ENCODE data around the gene TTC13. TPM values are rescaled to one million over a fixed set of nuclear protein-coding genes. Genes with fewer than 3 reads are reported as not detected.

Gene TTC13
- total RNA-seq, 1 experiment from 2014 or later, result 35.2 TPM

GRCh38 chr1:230864441-230864840 lies 114.2 kb downstream of the TTC13 start:
- ChIA-PET POLR2A (no interaction called here), CTCF (no interaction called here)
- no peak for TF ChIP-seq CTCF (IDR thresholded peaks at IDR 0.05; ENCODE audit: unreplicated experiment)
- peaks cover 34% of the 10 kb centered on the region for H3K4me1 Mint-ChIP-seq (ENCODE audit: insufficient read depth, unreplicated experiment)
- no peak for DNase-seq (ENCODE audit: unreplicated experiment)
- H3K27ac Mint-ChIP-seq (ENCODE audit: low read depth, unreplicated experiment), result no peak overlapping the region
- no peaks in the 10 kb centered on the region for H3K9me3 Mint-ChIP-seq (ENCODE audit: unreplicated experiment)
- H3K36me3 Mint-ChIP-seq (ENCODE audit: insufficient read depth, unreplicated experiment), result no peaks in the 10 kb centered on the region
- intact Hi-C loops (cut with micrococcal nuclease), result no loop called here
- BruUV-seq (replicated peaks), result no TSS peak
- no peaks in the 10 kb centered on the region for H3K27me3 Mint-ChIP-seq (ENCODE audit: insufficient read depth, unreplicated experiment)
- no peak overlapping the region for H3K4me3 Mint-ChIP-seq (ENCODE audit: unreplicated experiment)

GRCh38 chr1:230863449-230863848 lies 115.2 kb downstream of the TTC13 start:
- Mint-ChIP-seq H3K27ac (ENCODE audit: low read depth, unreplicated experiment) (no peak overlapping the region), H3K4me3 (ENCODE audit: unreplicated experiment) (no peak overlapping the region), H3K27me3 (ENCODE audit: insufficient read depth, unreplicated experiment) (no peaks in the 10 kb centered on the region), H3K9me3 (ENCODE audit: unreplicated experiment) (no peaks in the 10 kb centered on the region), H3K36me3 (ENCODE audit: insufficient read depth, unreplicated experiment) (no peaks in the 10 kb centered on the region), H3K4me1 (ENCODE audit: insufficient read depth, unreplicated experiment) (peaks cover 34% of the 10 kb centered on the region)
- ChIA-PET CTCF (no interaction called here), POLR2A (interaction anchor here (0.9 kb wide), 1 partner anchor 10 kb away, joined by 4 read pairs; no protein-coding TSS in a partner anchor)
- no TSS peak for BruUV-seq (replicated peaks)
- intact Hi-C loops (cut with micrococcal nuclease), result no loop called here
- TF ChIP-seq CTCF (IDR thresholded peaks at IDR 0.05; ENCODE audit: unreplicated experiment), result no peak
- DNase-seq (ENCODE audit: unreplicated experiment), result no peak

GRCh38 chr1:230861970-230862595 lies 116.6 kb downstream of the TTC13 start:
- peak; percentile 41 for DNase-seq (ENCODE audit: unreplicated experiment)
- no peak overlapping the region for H3K4me3 Mint-ChIP-seq (ENCODE audit: unreplicated experiment)
- intact Hi-C loops (cut with micrococcal nuclease), result no loop called here
- no peaks in the 10 kb centered on the region for H3K27me3 Mint-ChIP-seq (ENCODE audit: insufficient read depth, unreplicated experiment)
- BruUV-seq (replicated peaks), result no TSS peak
- H3K27ac Mint-ChIP-seq (ENCODE audit: low read depth, unreplicated experiment), result no peak overlapping the region
- no peak for TF ChIP-seq CTCF (IDR thresholded peaks at IDR 0.05; ENCODE audit: unreplicated experiment)
- peaks cover 28% of the 10 kb centered on the region for H3K4me1 Mint-ChIP-seq (ENCODE audit: insufficient read depth, unreplicated experiment)
- no peaks in the 10 kb centered on the region for H3K36me3 Mint-ChIP-seq (ENCODE audit: insufficient read depth, unreplicated experiment)
- H3K9me3 Mint-ChIP-seq (ENCODE audit: unreplicated experiment), result no peaks in the 10 kb centered on the region
- CTCF ChIA-PET, result interaction anchor here (0.8 to 1.5 kb wide), 3 partner anchors 8 to 14 kb away, joined by 3 to 4 read pairs (median 4); no protein-coding TSS in a partner anchor
- POLR2A ChIA-PET, result interaction anchor here (0.9 to 1.0 kb wide), 2 partner anchors 28 to 31 kb away, joined by 3 read pairs; no protein-coding TSS in a partner anchor

GRCh38 chr1:230861489-230861888 lies 117.2 kb downstream of the TTC13 start:
- H3K4me3 Mint-ChIP-seq (ENCODE audit: unreplicated experiment), result no peak overlapping the region
- no peaks in the 10 kb centered on the region for H3K36me3 Mint-ChIP-seq (ENCODE audit: insufficient read depth, unreplicated experiment)
- no TSS peak for BruUV-seq (replicated peaks)
- POLR2A ChIA-PET, result interaction anchor here (0.9 kb wide), 1 partner anchor 27 kb away, joined by 3 read pairs; no protein-coding TSS in a partner anchor
- H3K27ac Mint-ChIP-seq (ENCODE audit: low read depth, unreplicated experiment), result no peak overlapping the region
- CTCF ChIA-PET, result interaction anchor here (0.8 to 1.5 kb wide), 2 partner anchors 10 to 13 kb away, joined by 3 to 4 read pairs; no protein-coding TSS in a partner anchor
- intact Hi-C loops (cut with micrococcal nuclease), result no loop called here
- H3K27me3 Mint-ChIP-seq (ENCODE audit: insufficient read depth, unreplicated experiment), result no peaks in the 10 kb centered on the region
- TF ChIP-seq CTCF (IDR thresholded peaks at IDR 0.05; ENCODE audit: unreplicated experiment), result no peak
- peaks cover 22% of the 10 kb centered on the region for H3K4me1 Mint-ChIP-seq (ENCODE audit: insufficient read depth, unreplicated experiment)
- no peaks in the 10 kb centered on the region for H3K9me3 Mint-ChIP-seq (ENCODE audit: unreplicated experiment)
- DNase-seq (ENCODE audit: unreplicated experiment), result no peak
